HFF-Myc (cell line): ENCODE data around the gene EPHB2.

ENCODE experiments used
- DNase-seq: peaks from one replicate; pipeline ENCODE4 v3.0.0-alpha.2; 2011; ENCODE audit warnings: low read depth; ENCODE audit errors: extremely low read depth
- H3K4me3 ChIP-seq: replicated peaks from 2 replicates; pipeline ENCODE4 v1.5.1; 2011; ENCODE audit warnings: low read depth, mild to moderate bottlenecking, control low read depth, low read length
- CTCF ChIP-seq: IDR thresholded peaks from 2 replicates; pipeline ENCODE4 v1.5.1; 2012; ENCODE audit warnings: mild to moderate bottlenecking, low read depth, low read length, control low read depth; ENCODE audit errors: missing control alignments

EPHB2 gene

DNA sequence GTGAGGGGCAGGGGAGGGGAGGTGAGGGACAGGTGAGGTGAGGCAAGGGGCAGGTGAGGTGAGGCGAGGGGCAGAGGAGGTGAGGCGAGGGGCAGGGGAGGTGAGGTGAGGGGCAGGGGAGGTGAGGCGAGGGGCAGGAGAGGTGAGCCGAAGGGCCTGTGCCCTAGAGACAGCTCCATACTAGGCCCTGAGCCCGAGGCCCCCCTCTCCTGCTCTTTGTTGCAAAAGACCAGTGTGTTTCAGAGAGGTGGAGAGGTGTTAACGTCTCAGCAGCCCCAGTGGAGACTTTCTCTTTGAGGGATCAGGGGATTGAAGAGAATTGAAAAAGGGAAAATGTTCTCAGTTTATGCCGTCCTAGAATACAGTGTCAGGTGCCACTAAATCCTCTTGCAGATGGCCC lies 44.2 kb downstream of the EPHB2 start:
- DNase-seq = no peak
- no peak overlapping the region for H3K4me3 ChIP-seq

DNA sequence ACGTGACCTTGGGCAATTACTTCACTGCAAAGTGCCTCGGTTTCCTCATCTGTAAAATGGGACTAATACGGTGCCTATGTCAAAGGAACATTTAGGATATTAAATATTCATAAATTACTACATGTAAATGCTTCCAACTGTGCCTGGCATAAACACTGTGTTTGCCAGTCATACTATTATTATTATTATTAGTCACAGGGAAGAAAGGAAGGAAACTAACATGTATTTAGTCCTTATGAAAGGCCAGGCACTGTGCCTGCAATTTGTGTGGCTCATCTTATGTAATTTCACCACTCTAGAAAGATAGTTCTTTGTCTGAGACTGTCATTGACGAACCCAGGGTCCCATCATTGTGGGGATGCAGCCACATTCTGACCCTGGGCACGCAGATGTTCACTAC lies 45.0 kb downstream of the EPHB2 start:
- TF ChIP-seq CTCF = no peak
- no peak overlapping the region for H3K4me3 ChIP-seq
- no peak for DNase-seq

More for the DNA sequence above, 44.2 kb downstream of the EPHB2 start:
- TF ChIP-seq CTCF = no peak

DNA sequence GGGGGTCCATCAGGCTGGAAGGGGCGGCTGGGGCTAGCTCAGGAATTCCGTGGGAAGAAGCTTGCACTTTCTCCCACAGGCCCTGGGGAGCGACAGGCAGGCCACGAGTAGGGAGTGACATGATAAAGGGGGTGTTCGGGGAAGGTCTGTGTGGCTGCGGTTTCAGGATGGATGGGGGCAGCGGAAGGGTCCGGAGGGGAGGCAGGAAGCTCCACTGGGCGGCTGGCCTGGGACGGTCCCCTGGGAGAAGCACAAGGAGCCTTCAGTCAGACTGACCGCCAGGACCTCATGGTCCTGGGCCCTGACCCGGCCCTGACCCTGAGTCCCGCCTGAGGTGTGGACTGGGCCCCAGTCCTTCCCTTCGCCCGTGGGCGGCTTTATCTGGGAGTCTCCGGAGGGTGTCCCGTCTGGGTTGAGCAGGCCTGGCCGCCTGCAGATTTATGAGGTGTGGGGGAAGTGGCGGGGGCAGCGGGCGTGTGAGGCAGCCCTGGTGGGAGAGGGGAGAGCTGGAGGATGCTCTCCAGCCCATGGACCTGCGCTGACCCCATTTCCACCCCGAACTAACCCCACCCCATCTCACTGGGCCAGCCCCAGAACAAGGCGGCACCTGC lies 45.6 kb downstream of the EPHB2 start:
- DNase-seq = no peak
- no peak overlapping the region for H3K4me3 ChIP-seq
- no peak for TF ChIP-seq CTCF

DNA sequence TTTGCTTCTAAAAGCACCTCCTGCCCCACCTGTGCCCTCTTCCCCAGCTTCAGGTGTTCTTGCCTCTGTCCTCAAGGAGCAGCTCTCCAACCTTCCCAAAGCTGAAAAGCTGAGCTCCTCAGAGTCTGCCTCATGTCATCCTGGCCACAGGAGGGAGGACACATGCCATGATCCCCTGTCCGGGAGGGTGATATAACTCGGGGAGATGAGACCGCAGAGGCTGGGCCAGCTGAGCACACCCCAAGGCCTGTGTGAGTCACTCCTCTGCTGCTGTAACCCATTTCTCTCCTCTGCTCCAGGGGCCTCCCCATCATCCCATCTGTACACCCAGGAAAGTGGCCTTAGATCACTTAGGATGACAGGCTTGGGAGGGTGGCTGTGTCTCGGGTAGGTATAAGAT lies 49.8 kb downstream of the EPHB2 start:
- no peak for TF ChIP-seq CTCF
- no peak overlapping the region for H3K4me3 ChIP-seq
- DNase-seq = no peak

DNA sequence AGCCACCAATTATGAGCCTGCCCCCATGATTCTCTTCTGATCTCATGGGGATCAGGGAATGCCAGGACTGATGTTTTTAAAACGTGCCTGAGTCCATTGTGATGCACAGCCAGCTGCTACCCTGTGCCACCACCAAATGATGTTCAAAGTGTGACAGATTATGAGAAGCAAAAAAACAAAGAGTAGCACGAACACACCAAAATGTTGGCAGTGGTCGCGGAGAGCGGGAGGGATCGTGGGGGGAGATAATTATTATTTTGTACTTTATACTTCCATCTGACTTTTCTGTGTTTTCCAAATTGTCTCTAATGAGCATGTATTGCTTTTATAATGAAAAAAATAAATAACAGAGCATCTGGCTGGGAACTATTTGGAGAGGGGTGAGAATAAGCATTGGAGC lies 50.5 kb downstream of the EPHB2 start:
- DNase-seq = no peak
- no peak overlapping the region for H3K4me3 ChIP-seq
- no peak for TF ChIP-seq CTCF

DNA sequence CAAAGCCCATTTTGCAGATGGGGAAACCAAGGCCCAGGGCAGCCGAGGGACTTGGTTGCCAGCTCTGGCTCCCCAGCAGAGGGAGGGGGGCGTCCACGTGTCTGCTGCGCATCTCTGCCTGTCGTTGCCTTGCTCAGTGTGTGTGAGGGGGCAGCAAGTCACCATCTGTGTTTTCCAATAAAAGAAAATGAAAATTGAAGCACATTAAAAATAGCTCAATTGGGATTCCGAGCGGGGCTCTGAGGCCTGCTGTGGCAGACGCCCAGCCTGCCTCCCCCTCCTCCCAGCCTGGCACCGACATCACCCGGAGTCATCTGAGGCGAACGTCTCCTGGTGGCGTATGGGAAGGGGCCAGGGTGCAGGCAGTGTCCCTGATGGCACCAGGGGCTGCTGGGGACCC lies 51.2 kb downstream of the EPHB2 start:
- TF ChIP-seq CTCF = no peak
- no peak overlapping the region for H3K4me3 ChIP-seq
- DNase-seq = no peak
